ENCODE measurements around the gene MISFA. TPM values are rescaled to one million over a fixed set of nuclear protein-coding genes. Genes with fewer than 3 reads are reported as not detected.
"Not testable (repeated sequence)": the region's sequence is repeated elsewhere in the genome, so short reads cannot be mapped to it uniquely, and the experiment has no call there.

The MISFA gene
- total and polyA plus RNA-seq, 11 donors: 0.93 to 11.1 (median 7.8) TPM

DNA sequence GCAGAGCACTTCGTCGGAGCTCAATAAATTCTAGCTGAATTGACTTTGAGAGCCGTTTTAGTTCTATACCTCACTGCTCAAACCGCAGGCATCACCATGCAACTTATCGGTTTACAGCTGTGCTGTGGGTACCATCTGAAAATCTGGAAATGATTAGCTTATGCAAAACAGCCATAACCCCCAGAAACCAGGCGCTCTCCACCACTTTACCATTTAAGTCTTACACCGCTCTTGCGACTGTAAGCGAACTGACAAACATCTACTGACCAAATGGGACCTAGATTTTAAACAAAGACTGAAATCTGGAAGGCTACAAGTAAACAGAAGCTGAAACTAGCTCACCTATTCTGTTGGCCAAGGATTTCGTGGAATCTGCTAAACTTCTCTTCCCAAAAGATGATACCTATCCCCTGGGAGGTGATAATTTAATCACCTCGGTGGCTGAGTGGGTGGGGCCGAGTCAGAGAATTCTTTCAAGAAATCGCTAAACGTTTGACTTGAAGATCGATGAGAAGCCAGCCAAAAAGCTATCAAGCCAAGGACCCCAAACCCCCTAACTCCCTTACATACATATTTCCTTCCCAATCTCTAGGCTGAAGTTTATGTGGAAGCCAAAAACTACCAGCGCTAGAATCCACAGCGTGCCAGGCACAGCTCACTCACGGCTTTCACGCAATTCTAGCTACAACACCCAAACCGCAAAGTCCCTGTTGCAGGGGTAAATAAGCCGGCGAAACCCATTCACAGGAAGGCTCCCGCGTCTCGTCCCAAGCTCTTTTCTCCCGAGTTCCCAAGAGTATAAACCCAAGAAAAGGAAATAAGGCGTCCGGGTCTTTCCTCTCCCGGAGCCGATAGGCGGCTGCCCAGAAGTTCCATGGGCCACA lies 33.9 kb downstream of the MISFA start:
- H3K4me3 ChIP-seq: peak overlapping the region; percentile 72 to 99 (median 93)
- H3K27me3 ChIP-seq: no peaks in the 10 kb centered on the region
- TF ChIP-seq POLR2A (IDR thresholded peaks at IDR 0.05): no peak
- TF ChIP-seq, protein P1, sequence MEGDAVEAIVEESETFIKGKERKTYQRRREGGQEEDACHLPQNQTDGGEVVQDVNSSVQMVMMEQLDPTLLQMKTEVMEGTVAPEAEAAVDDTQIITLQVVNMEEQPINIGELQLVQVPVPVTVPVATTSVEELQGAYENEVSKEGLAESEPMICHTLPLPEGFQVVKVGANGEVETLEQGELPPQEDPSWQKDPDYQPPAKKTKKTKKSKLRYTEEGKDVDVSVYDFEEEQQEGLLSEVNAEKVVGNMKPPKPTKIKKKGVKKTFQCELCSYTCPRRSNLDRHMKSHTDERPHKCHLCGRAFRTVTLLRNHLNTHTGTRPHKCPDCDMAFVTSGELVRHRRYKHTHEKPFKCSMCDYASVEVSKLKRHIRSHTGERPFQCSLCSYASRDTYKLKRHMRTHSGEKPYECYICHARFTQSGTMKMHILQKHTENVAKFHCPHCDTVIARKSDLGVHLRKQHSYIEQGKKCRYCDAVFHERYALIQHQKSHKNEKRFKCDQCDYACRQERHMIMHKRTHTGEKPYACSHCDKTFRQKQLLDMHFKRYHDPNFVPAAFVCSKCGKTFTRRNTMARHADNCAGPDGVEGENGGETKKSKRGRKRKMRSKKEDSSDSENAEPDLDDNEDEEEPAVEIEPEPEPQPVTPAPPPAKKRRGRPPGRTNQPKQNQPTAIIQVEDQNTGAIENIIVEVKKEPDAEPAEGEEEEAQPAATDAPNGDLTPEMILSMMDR (IDR thresholded peaks at IDR 0.05): no peak
- H3K9me3 ChIP-seq: no peaks in the 10 kb centered on the region
- ATAC-seq (no peak), DNase-seq (no peak)
- 7 to 16% (median 10%) methylated on average over 22 to 31 of the region's 31 CpGs for WGBS, 4 donors
- peaks cover 0 to 6% (median 0%) of the 10 kb centered on the region in 9 donors for H3K36me3 ChIP-seq
- H3K4me1 ChIP-seq: peaks cover 0 to 23% (median 16%) of the 10 kb centered on the region in 12 donors
- H3K27ac ChIP-seq: peak overlapping the region; percentile 89 to 97 (median 94)
- intact Hi-C loops (cut with DNase I): loop anchor here (1.0 to 10.0 kb wide), 16 partner anchors 41 to 319 kb away; partner anchors contain the start of genes UEVLD (in 5 of the 10), GTF2H1 (in 4 of the 10), HPS5 (in 4 of the 10) and TMEM86A (in 2 of the 10)

DNA sequence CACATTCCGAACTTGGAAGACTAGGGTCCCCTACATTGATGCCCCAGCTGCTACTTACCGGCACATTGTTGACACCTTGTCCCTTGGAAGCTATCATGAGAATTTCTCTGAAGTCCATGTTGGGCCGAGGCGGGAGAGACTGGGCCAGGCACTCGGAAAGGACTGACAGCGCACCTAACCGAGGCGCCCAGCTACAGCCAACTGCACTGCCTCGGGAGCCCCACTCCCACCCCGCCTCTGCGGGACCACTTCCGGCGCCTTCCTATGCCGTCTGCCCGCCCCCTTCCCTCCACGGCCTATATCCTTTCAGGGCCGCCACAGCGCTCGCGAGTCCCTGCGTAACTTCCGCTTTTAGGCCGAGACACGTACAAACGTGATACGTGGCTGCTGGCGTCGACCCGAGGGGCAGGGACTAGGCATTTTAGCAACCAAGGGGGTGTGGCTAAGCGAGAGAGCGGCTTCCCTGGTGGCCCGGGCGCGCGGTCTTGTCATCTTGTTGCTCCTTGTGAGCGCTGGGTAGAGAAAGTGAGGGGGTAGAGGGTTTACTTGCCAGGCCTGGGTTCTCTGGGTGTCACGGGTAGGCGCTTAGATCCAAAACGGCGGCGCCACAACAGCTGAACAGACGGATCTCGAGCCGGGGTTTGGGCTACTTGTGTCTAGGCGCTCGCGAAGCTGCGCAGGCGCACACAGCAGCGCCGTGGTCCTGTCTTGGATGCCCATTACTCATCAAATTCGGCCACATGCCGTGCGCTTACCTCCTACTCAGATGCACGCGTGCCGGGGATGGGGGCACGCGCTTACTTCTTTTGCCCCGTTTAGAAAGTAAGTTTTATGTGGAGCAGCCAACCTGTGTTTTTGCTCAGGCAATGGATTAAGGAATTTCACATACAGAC lies 34.8 kb downstream of the MISFA start, which contains the start of gene SPTY2D1:
Gene SPTY2D1 (minus strand): TSS at position 203 of the 893 bp plus-strand sequence. CDS start 85 bp downstream, at position 118.
- Histone ChIP-seq H3K9me3 (peaks cover 0 to 4% (median 0%) of the 10 kb centered on the region in 12 donors), H3K36me3 (peaks cover 0 to 6% (median 0%) of the 10 kb centered on the region in 9 donors), H3K27ac (peak within 1 kb of the TSS; percentile 89 to 97 (median 94)), H3K4me1 (peaks cover 0 to 23% (median 15%) of the 10 kb centered on the region in 12 donors), H3K4me3 (peak within 1 kb of the TSS; percentile 72 to 99 (median 93)), H3K27me3 (no peaks in the 10 kb centered on the region)
- intact Hi-C loops (cut with DNase I): loop anchor here (1.0 to 10.0 kb wide), 17 partner anchors 42 to 320 kb away; partner anchors contain the start of genes UEVLD (in 5 of the 10), GTF2H1 (in 4 of the 10), HPS5 (in 4 of the 10) and TMEM86A (in 3 of the 10)
- ATAC-seq (peak; percentile 99 to 100 (median 99)), DNase-seq (peak; percentile 99 to 100 (median 99))
- TF ChIP-seq, protein P1 (IDR thresholded peaks at IDR 0.05): peak in 1 of 12 donors; percentile 24
- TF ChIP-seq POLR2A (IDR thresholded peaks at IDR 0.05): peak; percentile 4 to 89
- 0% methylated on average over 47 to 60 of the region's 60 CpGs for WGBS, 4 donors

DNA sequence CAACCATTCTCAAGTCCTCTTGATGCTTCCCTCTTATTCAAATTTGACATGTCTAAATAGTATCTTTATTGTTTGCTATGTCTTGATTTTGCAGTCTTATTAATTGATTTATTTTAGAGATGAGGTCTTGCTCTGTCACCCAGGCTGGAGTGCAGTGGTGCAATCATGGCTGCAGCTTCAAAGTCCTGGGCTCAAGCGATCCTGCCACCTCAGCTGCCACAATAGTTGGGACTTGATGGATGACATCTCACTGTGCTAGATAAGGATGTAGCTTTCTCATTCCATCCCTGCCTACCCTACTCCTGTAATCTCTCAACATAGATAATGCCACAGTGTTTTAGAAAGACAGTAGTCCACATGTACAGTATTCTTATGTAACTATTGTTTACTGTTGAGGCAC lies 42.1 kb downstream of the MISFA start:
- Histone ChIP-seq H3K36me3 (no peaks in the 10 kb centered on the region), H3K4me1 (no peaks in the 10 kb centered on the region), H3K27ac (no peak overlapping the region), H3K27me3 (peaks cover 0 to 11% (median 0%) of the 10 kb centered on the region in 9 donors), H3K4me3 (no peak overlapping the region), H3K9me3 (peaks cover 0 to 4% (median 0%) of the 10 kb centered on the region in 12 donors)
- WGBS, 4 donors: 12 to 43% (median 19%) methylated on average over 1 of the region's 1 CpG
- no peak for DNase-seq
- intact Hi-C loops (cut with DNase I): no loop called here
- TF ChIP-seq, protein P1 (IDR thresholded peaks at IDR 0.05): no peak
- TF ChIP-seq POLR2A (IDR thresholded peaks at IDR 0.05): no peak
- no peak for ATAC-seq

DNA sequence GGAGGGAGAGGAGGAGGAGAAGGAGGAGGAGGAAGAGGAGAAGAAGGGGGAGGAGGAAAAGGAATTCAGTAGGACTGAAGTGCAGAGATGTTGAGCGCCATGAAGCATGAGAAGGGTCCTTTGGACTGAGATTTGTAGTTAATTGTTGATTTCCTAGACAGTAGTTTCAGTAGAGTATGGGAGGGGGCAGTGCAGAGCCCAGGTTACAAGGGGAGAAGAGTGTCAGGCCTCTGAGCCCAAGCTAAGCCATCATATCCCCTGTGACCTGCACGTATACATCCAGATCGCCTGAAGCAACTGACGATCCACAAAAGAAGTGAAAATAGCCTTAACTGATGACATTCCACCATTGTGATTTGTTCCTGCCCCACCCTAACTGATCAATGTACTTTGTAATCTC lies 43.4 kb downstream of the MISFA start:
- H3K36me3 ChIP-seq; H3K4me1 ChIP-seq; DNase-seq; H3K27ac ChIP-seq; H3K4me3 ChIP-seq; H3K9me3 ChIP-seq; intact Hi-C loops (cut with DNase I); ATAC-seq: not testable (repeated sequence)
- H3K27me3 ChIP-seq: peaks cover 0 to 11% (median 0%) of the 10 kb centered on the region in 9 donors
- 61 to 76% (median 70%) methylated on average over 4 of the region's 4 CpGs for WGBS, 4 donors
